CD4-positive, alpha-beta T cell treated with Interleukin-21 for 1 hour (primary cell): ENCODE results near the gene EGFL6.

Experiments used
- DNase-seq: peaks from one replicate; pipeline ENCODE4 v3.0.0-alpha.2; 2020

Gene EGFL6, protein sequence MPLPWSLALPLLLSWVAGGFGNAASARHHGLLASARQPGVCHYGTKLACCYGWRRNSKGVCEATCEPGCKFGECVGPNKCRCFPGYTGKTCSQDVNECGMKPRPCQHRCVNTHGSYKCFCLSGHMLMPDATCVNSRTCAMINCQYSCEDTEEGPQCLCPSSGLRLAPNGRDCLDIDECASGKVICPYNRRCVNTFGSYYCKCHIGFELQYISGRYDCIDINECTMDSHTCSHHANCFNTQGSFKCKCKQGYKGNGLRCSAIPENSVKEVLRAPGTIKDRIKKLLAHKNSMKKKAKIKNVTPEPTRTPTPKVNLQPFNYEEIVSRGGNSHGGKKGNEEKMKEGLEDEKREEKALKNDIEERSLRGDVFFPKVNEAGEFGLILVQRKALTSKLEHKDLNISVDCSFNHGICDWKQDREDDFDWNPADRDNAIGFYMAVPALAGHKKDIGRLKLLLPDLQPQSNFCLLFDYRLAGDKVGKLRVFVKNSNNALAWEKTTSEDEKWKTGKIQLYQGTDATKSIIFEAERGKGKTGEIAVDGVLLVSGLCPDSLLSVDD

DNA sequence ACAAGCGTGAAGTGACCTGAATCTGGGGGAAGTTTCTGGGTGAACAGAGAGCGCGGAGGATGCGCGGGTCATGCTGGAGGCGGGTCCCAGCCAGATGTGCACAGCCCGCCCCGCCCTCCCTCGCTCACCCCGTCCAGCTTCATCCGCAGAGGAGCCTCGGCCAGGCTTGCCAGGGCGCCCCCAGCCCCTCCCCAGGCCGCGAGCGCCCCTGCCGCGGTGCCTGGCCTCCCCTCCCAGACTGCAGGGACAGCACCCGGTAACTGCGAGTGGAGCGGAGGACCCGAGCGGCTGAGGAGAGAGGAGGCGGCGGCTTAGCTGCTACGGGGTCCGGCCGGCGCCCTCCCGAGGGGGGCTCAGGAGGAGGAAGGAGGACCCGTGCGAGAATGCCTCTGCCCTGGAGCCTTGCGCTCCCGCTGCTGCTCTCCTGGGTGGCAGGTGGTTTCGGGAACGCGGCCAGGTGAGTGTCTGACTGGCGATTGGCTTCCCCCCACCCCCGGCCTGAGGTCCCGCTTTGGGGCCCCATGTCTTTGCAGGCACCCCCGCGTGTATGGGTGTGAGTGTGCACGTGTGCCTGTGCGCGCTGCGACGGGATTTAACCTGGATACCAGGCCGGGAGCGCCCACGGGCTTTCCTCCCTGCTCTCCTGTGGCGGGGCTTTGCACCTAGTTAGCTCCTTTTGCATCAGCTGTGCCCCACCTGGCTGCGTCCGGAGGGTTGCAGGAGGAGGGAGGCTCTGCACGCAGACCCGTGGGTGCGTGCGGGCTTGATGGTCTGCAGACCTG is at the start of gene EGFL6:
TSS of gene EGFL6 (plus strand) at position 123 of the 782 bp plus-strand sequence. CDS start at position 384, 261 bp downstream.
- no peak for DNase-seq

DNA sequence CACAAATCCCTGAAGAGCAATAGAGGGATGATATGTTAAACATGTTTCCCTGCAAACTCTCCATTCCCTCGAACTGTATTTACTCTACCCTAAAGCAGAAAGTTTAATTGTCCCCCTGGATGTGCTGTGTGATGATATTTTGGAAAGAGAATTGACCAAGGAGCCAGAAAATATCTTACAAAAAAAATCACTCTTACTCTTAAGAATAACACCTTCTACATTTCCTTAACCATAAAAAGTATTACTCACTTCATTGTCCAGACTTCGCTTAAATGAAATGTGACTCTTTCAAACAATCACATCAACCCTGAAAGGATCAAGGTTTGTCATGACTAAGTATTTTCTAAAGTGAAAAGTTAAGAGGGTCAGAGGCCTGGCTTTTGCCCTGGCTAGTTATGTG is 49.0 kb upstream of the EGFL6 start:
- no peak for DNase-seq

DNA sequence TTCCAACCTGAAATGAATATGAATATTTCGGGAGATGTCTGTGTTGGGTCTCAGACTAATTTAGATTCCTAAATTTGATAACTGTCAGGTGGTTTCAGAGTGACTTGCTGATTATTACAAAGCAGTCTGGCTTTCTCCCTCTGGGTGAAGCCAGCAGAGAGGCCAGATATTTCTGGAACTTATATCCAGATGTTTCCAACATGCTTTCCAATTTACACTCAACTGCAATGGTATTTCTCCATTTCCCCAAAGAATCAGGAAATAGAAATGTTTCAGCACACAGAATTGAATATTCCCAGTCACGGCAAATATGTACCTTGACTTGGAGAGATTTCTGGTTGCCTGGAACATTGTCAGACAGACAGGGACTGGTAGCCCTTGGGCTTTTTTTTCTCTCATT is 48.5 kb upstream of the EGFL6 start:
- no peak for DNase-seq

DNA sequence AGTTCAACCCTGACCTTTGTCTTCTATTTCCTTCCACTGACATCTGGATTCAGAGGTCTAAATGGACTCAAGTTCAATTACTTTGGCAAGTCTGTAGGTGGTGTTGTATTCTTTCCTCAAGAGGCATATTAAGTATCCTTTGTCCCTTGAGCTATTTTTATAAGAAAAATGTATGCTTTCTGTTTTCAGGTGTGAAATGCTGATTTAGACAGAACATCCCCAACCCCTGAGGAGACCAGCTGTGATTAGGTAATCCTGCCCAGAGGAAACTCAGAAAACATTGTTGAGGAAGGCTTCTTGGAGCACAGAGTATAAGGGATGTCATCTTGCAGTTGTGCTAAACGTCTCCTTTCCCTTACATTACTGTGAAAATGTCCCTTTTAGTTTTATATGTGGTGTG is 46.6 kb upstream of the EGFL6 start:
- DNase-seq, result no peak

DNA sequence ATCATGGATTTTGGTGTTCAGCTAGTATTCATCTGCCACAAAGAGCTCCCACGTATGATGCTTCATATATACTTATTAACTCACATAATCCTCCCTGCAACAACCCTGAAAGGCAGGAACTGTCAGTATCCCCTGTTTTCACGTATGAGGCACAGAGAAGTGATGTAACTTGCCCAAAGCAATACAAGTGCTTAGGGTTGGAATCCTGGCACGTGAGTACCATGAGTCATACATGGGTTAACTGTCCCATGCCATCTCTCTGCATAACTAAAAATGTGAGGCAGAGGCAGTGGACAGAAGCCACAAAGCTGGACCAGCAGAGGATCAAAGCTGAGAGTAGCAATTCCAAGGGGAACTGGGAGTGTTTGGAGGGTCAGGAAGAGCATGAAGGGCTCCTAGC is 35.7 kb upstream of the EGFL6 start:
- DNase-seq, result no peak

DNA sequence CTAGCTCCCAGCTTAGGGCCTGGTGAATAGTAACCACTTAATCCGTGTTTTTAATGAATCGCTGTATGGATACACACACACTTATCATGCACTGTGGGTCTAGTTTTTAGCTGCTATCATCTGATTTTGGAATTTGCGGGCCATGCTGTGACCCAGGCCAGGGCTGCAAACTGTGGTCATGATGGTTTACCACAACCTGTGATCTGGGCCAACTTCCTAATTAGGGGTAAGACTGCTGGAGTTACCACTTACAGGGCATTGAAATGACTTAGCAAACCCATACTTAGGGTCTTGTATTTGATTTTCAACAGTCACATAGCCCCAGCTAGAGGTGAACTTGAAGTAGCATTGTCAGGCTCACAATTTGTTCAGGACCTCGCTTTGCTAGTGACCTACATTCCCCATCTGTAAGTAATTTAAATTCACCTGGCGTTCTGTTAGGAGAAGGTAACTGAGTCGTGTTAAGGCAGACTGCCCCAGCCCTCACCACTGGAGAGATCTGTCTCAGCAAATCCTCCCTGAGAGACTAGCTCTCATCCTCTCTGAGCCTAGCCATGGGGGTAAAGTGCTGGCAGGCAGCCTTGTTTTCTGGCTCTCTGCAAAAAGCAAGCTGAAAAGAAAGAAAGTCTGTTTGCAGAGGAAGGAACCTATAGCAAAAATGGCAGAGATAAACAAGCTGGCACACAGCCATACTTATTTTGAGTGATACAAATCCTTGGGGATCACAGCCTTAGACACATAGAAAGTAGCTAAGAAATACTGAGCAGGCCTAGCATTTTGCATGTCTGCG is 33.8 kb upstream of the EGFL6 start:
- no peak for DNase-seq

DNA sequence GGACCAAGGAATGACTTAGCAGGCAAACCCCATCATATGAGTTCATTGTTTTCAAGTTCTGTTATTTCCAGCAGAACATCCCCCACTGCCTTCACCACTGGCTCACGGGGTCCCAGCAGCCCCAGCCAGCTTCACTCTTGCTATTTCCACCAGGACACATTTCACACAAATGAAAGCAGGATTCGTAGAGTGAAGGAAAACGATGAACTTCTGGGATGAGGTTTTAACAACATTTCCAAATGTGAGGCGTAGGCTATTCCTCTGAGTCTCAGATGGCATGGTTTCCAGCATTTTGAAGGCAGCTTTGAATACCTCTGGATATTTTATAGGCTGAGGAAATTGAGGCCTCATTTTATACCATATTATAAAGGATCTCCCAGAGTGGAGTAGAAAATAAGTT is 32.9 kb upstream of the EGFL6 start:
- no peak for DNase-seq

DNA sequence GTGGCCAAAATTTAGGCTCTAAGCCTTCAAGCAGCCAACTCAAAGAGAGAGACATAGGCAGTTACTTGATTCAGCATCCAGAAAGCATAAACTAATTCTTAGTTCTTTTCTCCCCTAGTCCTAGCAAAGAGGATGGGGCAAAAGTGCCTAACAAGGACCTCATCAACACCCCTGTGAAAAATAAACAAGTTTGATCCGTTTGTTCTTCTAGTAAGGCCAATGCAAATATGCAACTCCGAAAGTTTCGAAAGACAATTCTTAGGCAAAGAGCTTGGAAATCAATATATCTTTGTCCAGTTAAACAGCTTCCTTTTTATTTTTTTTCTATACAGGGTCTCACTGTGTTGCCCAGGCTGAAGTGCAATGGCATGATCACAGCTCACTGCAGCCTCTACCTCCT is 31.0 kb upstream of the EGFL6 start:
- DNase-seq, result no peak

DNA sequence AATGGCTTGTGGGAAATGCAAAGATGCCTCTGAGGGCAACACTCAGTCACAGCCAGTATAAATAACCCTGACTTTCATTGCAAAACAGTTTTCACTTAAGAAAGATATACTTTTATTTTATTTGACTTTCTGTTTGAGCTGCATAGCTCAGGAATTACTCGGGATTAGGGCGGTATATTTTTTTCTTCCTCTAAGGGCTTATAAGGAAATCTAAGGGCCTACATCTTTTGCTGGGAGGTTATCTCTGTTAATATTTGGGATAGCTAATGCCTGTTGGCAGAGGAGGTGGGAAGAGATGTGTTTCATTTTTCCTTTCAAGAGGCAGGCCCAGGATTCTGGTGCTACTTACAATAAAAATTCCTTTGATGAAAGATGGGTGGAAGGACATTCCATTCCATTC is 28.8 kb upstream of the EGFL6 start:
- no peak for DNase-seq

DNA sequence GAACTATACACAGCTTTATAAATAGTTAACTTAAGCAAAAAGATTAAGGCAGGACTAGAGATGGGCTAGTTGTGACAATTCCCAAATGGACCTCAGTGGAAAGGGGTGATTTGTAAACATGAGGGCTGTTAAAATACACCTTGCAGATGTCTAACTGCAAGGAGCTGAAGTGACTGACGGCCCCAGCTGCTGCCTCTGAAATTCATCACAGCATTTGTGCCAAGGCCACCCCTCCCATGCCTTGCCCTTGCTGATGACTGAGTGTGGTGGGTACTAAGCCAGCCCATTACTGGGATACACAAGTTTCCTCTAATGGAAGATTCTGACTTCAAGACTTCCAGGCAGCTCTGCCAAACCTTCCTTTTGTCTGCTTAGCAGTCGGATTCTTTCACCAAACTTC is 23.7 kb upstream of the EGFL6 start:
- DNase-seq, result no peak

DNA sequence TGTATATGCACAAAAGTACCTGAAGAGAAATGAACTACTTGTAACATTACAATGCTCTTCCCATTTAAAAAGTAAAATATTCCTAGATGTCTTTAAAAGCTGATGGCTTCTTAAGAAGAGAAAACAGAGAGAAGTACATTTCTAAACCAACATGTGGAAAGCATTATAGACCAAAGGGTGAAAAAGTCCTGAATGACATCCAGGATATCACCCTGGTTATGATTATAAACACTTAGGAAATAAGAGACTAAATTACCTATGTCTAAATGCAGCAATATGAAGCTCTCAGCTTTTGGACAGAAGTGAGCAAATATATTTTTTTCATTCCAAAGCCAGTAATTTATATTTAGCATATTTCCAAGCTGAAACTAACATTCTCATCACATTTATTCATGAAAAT is 21.7 kb upstream of the EGFL6 start:
- DNase-seq, result no peak

DNA sequence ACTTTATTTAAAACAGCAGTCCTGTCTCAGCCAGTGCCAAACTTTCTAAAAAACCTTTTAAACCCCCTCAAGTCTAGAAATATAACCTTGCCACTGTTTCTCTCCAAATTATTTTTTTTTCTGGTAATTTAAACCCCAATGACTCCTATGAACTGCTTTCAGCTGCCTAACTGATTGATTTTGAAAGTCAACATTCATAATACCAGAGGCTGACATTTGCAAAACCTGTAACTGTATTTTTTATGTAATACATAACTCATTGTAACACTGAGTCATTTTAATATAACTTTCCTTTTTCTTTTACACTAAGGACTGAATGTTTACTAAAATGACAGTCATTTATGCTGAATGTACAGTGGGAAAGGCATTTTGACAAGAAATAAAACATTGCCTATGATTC is 19.1 kb upstream of the EGFL6 start:
- no peak for DNase-seq

DNA sequence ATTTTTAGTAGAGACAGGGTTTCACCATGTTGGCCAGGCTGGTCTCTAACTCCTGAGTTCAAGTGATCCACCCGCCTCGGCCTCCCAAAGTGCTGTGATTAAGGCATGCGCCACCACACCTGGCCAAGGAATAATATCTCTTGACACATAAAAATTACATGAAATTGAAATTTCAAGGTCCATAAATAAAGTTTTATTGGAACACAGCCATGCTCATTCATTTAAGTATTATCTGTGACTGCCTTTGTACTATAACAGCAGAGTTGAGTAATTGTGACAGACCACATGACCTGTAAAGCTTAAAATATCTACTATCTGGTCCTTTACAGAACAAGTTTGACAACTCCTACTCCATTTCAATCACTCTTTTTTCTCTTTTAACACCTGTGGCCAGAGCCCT is 17.8 kb upstream of the EGFL6 start:
- no peak for DNase-seq

DNA sequence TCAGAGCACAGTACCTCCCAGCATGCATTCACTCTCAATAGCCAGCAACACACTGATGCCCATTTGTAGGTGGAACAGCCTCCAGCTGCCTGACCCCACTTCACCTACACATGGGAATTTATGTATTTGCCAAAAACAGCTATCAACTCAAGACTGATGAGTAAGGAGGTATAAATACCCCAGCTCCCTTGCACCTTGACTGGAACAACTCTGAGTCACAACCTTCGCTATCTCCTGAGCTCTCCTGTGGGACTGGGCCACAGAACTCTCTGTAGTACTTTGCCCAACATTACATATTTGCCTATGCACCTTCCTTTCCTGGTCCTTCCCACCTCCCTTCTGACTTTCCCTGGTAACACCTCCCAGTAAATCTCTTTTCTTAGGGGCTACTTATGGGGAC is 16.5 kb upstream of the EGFL6 start:
- no peak for DNase-seq

DNA sequence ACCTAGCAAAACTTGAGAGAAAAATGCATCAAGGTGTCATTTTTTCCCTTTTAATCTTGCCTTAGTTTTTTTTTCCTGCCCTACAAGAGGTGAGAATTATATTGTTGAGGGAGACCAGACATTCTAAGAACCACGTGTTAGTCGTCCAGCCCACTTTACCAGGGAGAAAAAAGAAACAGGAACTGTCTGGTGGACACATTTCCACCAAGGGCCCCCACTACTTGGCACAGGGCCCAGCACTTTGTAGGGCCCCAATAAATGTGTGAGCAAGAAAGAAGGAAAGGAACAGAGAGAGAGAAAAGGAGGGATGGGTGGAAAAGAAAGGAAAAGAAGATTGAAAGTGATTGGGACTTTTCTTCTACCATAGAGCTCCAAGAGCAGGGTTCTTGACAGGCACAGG is 3.9 kb upstream of the EGFL6 start:
- DNase-seq, result no peak

DNA sequence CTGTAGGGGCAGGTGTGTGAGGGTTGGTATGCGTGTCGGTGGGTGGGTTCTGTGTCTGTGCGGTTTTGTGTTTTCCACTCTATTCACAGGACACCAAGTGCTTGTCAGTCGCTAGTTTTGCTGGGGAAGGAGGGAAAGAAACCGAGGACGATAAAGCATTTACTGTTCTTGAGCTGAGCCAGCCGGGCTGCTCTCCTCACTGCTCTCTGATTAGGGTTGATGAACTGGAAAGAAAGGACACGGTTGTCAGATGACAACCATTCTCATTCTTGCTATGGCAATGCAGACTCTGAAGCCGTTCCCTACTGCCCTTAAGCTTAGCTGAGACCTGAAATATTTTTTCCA is 832 bp downstream of the EGFL6 start:
- no peak for DNase-seq

DNA sequence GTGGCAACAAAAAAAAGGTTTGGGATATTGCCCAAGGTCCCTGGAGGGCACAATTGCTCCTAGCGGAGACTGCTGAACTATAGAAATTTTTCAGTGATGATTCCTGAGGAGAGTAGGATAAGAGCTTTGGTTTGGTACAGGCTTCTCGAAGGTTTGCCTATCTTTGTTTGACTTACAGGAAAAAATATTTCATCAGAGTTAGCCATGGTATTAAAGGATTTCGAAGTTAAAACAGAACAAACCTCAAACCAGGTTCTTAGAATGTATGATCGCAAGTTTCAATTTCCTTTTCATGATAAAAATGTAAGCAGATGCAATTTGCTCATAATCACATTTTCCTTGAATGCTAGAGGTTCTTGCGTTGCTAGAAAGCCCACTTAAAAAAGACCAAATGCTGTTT is 1.7 kb downstream of the EGFL6 start:
- DNase-seq, result no peak

DNA sequence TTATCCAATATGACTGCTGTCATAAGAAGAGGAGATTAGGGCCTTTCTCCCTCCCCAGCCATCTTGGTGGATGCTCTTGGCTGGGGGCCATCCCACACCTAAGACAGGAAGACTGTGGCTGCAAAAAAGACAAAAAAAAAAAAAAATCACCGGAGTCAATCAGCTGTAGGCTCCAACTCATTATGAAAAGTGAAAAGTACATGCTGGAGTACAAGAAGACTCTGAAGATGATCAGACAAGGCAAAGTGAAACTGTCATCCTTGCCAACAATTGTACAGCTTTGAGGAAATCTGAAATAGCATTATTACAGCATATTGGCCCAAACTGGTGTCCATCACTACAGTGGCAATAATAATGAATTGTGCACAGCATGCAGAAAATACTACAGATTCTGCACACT is 5.2 kb downstream of the EGFL6 start:
- no peak for DNase-seq

DNA sequence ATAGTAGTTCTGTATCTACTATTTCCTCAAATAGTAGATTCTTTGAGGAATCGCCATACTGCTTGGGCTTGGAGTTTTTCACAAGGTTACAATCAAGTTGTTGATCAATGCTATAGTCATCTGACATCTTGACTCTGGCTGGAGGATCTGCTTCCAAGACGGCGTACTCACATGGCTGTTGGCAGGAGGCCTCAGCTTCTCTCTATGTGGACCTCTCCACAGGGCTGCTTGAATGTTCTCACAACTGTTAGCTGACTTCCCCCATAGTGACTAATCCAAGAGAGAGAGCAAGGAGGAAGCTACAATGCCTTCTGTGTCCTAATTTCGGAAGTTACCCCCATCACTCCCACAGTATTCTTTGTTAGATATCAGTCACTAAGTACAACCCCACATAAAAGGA is 10.3 kb downstream of the EGFL6 start:
- no peak for DNase-seq

DNA sequence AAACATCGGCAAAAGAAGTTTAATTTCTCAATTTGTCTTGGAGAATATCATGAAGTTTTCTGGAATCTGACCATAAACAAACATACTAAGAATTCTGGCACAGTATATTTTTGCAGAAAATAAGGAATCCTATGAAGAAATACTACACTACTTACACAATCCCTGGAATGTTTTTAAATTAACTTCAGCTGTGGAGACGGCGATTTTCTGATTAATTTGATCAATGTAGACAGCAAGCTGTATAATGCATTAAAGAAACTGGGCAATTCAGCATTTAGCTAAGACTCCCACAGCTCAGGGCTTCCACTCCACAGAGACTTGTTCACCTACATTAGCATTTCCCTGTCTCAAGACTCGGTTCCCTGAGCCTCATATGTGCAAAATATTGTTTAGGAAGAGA is 12.2 kb downstream of the EGFL6 start:
- no peak for DNase-seq

DNA sequence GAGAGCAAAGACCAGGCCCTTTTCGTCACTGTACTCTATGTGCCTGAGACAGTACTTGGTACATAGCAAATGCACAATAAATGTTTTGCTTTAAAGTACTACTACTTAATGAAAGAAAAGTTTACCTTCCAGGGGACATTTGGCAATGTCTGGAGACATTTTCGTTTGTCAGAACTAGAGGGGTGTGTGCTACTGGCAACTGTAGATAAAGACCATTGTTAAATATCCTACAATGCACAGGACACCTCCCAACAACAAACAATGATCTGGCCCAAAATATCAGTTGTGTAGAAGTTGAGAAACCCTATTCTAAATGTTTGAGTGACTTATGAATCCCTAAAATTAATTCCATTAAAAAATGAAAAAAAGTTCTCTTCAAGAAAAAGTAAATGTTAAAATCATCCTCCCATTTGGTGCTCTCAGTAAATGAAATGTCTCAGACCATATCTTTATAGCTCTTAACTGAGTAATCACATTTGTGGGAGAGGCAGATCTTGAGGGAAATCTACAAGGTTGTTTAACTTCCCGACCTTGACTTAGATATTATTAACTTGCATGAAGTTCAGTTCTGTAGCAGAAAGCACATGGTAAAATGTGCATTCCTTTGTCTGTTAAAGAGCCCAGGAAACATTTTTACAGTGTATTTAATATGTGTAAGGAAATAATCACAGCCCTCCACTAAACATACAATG is 18.5 kb downstream of the EGFL6 start:
- no peak for DNase-seq

DNA sequence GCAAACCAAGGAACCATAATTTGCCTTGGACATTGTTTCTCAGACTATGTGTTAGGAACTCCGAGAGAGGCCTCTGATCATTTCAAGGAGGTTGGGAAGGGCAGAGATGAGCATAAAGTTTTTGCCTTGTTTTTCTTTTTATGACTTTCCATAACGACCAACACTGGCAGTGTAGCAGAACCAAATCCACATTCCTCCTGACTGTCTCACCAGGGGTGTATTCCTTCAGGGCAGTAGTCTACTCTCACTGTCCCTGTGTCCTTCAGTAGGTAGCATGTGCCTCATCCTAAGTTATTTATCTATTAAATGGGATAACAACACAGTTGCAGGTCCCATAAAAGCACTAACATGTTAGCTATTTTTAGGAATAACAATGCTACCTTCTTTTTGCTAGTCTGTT is 20.8 kb downstream of the EGFL6 start:
- DNase-seq, result no peak

DNA sequence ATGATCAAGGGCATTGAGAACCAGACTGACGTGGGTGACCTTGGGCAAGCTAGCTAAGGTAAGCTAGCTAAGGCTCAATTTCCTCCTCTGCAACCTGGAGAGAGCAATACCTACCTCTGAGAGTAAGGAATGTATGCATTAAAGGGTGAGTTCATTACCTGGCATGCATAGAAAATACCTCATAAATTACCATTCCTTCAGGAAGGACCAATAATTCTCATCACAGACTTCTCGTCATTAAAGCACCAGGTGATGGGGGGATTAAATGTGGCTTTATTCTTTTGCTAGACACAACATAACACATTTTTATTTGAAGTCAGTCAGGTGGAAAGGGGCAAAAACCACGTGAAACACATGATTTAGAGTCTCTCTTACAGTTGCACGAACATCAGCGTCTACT is 21.5 kb downstream of the EGFL6 start:
- no peak for DNase-seq
